IPS-18c (cell line): ENCODE measurements around the gene RPS6KA2.

Source experiments
- H3K4me3 ChIP-seq: 2 replicates; pipeline ENCODE4 v1.7.0; 2013; ENCODE audit warnings: low read depth, mild to moderate bottlenecking, low read length, moderate library complexity; ENCODE audit not compliant: insufficient read depth
- H3K9me3 ChIP-seq: one replicate; pipeline ENCODE4 v1.6.1; 2013; ENCODE audit warnings: mild to moderate bottlenecking, low read length, moderate library complexity; ENCODE audit not compliant: control insufficient read depth, insufficient read depth

Gene RPS6KA2

DNA sequence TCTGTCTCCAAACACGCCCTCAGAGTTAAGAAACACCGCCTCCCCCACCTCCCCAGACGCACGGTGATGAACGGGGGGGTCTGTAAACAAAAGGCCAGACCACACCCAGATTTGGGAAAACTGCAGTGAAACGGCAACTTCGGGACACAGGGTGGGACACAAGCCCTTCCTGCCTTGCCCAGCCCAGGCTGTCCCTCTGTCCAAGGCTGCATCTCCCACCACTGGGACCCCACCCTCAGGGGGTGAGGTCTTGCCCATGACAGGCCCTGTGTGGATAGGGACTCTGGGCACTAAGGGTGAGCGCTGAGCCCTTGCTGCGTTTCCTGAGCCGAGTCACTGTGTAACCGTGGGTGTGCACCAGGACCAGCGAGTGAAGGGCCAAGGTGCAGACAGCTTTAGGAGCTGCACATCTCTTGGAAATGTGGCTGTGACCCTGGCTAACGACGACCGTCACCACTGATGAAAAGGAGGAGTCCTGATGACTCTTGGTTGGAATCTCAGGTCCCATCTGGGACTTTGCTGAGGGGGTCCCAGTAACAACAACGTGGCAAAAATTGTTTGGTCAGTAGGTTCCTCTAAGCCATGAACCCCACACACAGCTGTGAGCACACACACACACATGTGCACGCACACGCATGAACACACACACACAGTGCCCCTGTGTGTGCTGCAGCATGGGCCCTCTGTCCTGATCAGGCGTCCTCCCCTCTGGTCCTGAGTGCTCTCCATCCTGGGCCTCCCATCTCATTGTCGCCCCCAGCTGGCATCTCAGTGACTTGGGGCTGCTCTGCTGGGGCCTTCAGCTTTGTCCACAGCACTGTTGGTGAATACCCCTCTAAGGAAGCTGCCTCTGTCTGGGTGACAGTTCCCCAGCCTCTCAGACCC, 141.2 kb downstream of the RPS6KA2 start:
- no peaks in the 10 kb centered on the region for H3K9me3 ChIP-seq
- H3K4me3 ChIP-seq, result no peak overlapping the region

DNA sequence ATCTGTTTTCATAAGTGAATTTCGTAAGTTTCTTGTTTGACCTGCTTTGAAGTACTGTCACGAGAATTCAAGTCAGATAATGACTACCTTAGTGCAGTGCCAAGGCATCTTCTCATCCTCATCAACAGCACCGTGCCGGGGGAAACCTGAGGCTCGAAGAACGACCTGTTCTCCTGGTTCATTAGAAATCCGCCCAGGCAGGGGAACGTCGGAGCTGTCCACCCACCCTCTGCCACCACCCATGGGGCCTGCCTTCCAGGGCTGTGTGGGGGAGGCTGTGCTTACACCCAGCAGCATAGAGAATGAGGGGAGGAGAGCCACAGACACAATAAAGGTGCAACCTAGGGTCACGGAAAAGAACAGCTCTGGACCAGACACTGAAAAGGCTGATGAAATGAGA, 142.2 kb downstream of the RPS6KA2 start:
- Histone ChIP-seq H3K4me3 (no peak overlapping the region), H3K9me3 (no peaks in the 10 kb centered on the region)

DNA sequence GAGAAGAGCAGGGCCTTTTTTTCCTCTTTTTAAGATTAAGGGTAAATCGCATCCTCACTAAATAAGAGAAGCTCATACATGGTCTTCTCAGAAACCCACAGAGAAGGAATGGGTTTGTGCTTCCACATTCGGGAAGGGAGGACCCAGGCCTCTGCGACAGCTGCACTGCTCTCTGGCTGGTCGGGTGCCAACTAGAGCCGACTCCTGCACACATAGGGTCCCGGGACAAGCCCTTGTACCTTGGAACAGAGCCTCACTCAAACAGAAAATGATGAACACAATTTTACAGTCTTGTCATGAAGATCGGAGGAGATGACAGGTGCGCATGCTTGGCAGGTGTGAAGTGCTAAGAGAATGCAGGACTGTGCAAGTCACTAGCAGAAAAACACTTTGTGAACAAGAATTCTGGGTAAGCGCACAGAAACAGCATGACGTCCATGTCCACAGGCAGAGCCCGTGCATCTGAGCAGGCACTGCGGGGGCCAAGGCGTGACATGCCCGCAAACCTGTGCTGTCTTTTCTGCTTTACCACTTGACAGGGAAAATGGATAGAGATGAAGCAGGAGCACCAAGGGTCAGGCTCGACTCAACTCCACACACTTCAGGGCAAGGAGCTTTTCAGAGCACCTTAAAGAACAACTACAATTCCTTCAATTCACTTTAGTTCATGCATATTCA, 143.3 kb downstream of the RPS6KA2 start:
- no peaks in the 10 kb centered on the region for H3K9me3 ChIP-seq

DNA sequence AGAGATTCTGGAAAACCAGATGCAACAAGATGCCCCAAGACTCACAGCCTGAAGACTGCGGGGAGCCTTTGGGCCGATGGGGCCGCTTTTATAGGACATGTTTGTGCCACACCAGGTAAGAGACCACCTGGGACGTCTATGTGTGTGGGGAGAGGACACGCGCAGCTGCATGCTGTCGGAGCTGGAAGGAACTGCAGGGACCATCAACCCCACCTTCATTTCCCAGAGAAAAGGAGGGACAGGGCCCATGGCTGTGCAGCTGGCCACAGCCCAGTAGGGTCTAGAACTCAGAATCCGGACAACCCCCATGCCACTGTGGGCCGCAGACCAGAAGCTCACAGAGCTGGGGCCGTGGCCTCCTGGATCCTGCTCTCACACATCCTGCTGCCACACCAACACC, 144.0 kb downstream of the RPS6KA2 start:
- no peaks in the 10 kb centered on the region for H3K9me3 ChIP-seq

More for the DNA sequence above, 143.3 kb downstream of the RPS6KA2 start:
- H3K4me3 ChIP-seq, result no peak overlapping the region

DNA sequence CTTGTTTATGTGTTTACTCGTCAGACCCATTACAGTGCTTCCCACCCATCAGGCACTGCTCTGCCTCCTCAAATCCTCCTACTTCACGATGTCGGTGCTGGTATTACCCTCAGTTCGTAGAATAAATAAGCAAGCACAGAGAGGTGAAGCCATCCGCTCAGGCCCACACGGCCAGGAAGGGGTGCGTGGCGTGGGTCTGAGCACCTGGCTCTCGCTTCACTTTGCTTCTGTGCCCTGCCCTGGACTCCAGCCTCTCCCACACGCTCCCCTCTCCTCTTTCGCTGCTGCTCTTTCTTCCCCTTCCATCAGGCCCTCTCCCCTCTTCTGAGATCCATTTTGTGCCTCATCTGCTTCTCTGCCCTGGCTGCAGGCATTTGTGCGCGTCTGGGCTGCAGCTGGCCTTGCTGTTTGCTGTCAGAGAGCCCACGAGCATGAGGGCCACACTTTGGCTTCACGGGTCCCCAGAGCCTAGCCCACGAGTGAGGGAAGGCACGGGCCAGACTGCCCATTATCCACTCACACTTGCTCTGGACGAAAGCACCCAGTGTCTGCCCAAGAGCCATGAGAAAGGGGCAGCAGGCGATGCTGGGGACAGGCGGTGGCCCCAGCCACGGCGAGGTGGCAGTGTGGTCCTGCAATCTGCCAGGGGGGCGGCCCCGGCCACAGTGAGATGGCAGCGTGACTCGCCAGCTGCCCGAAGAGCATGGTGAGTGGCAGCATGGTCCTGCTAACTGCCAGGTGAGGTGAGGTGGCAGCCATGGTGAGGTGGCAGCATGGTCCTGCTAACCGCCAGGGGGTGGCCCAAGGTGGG, 148.1 kb downstream of the RPS6KA2 start:
- no peak overlapping the region for H3K4me3 ChIP-seq
- no peaks in the 10 kb centered on the region for H3K9me3 ChIP-seq

More for the DNA sequence above, 144.0 kb downstream of the RPS6KA2 start:
- no peak overlapping the region for H3K4me3 ChIP-seq

DNA sequence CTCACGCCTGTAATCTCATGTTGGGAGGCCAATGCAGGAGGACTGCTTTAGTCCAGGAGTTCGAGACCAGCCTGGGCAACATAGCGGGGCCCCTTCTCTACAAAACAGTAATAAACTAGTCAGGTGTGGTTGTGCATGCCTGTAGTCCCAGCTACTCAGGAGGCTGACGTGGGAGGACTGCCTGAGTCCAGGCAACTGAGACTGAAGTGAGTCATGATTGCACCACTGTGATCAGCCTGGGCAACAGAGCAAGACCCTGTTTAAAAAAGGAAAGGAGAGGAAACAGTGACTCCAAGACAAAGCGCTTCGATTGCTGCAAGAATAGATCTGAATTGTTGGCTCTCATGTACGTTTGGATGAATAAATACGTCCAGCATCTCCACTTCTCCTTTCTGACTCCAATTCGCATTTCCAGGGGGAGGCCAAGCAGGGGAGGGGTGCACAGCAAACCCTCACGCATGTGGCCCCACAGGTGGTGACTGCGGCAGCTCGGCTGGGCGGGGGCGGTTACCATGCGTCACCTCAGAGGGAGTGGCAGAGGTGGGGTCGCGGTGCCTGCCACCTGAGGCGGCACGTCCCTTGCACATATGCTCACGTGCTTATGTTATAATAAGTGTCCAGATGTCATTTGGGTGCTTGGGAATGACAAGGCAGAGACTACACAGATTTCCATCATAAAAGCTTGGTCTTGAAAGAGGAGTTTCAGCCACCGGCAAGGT, 149.2 kb downstream of the RPS6KA2 start:
- Histone ChIP-seq H3K9me3 (no peaks in the 10 kb centered on the region), H3K4me3 (no peak overlapping the region)

DNA sequence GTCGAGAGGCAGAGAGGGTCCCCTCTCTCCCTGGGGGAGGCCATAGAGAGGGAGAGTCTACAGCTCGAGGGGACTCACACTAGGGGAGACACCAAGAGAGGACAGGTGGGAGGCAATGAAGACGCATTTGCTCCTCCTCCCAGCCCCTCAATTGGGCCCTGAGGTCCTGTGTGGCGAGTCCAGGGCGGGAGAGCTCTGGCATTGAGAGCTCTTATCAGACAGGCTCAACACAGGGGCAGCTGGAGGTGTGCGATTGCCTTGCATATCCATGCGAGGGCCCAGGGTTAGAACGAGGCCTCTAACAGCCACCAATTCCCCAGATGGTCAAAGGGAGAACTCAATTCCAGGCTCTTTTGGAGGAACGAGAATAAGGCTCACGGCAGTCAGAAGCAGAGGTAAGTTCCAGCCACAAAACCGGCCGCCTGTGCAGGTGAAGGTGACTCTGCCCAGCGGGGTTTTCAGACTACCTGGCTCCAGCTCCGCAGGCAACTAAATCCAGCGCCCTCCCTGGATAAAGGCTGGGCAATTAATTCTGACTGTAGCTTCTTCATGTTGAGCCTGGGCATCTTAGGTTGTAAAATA, 150.3 kb downstream of the RPS6KA2 start:
- H3K9me3 ChIP-seq, result no peaks in the 10 kb centered on the region
- H3K4me3 ChIP-seq, result no peak overlapping the region

DNA sequence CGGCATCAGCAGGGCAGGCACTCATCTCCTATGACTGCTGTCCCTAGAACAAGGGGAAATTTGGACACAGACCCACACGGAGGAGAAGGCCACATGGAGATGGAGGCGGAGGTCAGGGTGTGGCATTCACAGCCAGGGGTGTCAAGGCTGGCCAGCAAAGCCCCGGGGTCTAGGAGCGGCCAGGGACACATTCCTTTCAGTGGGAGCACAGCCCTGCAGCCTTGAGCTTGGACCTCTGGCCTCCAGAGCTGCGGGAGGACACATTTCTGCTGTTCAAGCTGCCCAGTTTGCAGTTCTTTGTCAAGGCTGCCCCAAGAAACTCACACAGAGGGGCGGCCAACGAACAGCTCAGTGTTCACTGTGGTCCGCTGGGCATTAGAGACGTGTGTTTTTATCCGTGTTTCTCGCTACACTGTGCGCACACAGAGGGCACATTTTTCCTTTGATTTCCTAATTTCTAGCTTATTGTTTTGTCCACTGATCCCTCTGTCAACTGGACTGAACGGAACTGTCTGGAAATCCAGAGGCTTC, 150.9 kb downstream of the RPS6KA2 start:
- Histone ChIP-seq H3K4me3 (no peak overlapping the region), H3K9me3 (no peaks in the 10 kb centered on the region)

DNA sequence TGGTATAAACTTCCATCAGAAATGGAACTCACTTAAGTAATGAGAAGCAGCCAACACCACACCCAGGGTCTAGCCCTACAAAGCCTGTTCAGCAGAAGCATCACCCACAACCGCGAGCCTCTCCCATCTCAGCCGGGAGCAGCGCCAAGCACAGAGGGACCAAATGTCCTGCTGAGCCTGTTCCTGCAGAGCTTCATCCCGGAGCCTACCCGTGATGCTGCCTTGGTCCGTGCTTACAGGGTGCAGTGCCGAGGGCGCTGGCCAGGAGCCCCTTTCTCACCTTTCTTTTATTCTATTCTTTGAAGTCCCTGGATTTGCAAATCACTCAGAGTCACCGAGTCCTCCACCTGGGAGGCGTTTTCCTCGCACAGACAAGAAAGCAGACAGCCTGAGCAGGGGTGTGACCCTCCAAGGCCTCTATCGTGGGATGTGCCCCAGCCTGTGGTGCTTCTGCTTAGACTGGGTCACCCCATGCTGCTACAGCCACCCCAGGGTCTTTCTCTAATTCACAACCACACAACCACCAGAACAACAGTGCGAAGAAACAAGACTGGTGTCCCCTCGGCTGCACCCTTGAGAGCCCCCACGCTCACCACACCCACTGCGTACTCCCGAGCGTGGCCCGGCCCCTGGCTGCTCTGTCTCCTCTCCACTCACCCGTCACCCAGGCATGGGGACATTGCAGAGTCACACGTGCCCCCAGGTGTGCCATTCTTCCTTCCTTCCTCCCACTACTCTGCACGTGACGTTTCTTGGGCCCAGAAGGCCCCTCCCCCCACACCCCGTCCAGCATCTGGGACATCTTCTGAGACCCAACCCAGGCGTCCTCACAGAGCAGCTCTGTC, 152.1 kb downstream of the RPS6KA2 start:
- H3K4me3 ChIP-seq, result no peak overlapping the region
- no peaks in the 10 kb centered on the region for H3K9me3 ChIP-seq

DNA sequence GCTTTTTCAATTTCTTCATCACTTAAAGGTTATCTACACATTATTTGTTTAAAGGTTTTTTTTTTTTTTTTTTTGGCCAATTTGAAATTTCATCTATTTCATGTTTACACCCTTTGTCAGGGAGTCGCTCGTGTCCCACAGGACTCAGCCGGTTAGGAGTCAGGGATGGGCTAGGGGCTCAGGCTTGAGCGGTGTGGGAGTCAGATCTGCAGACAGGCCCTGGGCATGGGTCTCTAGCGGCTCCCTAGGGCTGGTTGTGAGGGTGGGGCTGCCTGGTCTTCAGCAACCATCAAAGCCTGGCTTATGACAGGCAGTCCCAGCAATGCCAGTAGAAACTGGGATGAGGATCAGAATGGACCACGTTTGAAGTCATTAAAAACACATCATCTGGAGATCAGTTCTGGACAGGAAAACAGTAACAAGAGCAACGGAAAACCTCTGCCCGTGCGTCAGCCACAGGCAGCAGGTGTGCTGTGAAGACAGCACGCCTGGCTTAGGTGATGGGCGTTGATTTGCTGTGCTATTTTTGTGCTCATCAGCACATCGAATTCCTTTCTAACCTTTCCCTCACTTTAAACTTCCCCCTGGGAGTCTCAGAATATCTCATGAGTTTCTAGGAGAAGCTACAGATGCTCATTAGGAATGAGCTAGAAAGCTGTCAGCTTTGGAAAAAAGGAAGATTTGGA, 153.0 kb downstream of the RPS6KA2 start:
- H3K9me3 ChIP-seq, result no peaks in the 10 kb centered on the region
- H3K4me3 ChIP-seq, result no peak overlapping the region

DNA sequence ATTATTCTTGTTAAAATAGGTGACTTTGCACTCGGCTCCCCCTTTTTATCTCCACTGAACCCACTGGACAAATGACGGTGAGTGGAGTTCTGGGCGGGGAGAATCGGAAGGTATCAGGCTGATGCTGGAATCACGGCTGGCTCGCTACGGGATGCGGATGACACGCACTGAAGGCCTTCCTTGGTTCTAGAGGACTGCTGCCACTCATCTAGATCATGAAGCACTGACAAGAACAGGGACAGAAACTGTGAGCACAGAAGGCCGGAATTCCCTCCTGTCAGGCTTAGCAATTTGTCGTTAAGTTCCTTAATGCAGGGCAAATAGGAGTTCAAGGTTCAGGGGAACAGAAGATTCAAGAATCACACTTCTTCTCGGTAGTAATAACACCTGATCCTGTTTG, 154.4 kb downstream of the RPS6KA2 start:
- H3K4me3 ChIP-seq, result no peak overlapping the region
- no peaks in the 10 kb centered on the region for H3K9me3 ChIP-seq

DNA sequence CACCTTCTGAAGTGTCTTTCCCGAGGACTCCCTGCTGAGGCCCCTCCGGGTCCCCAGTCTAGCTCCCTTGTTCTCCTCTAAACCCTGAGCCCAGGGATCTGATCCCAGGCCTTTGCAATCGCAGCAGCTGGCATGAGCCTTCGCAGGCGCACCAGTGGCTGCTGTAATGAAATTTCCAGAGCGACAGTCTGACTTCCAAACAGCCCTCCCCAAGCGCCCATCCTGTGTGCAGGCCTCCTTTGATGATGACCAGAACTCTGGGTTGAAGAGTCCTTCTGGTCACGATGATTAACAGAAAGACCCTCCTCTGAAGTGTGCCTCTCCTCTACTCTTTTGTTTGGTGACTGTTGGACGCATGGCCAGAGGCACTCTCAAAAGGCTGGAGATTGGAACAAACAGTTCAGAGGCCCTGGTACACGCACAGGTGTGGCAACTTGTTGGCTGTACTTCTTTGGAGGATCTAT, 155.2 kb downstream of the RPS6KA2 start:
- H3K4me3 ChIP-seq, result no peak overlapping the region
- no peaks in the 10 kb centered on the region for H3K9me3 ChIP-seq

DNA sequence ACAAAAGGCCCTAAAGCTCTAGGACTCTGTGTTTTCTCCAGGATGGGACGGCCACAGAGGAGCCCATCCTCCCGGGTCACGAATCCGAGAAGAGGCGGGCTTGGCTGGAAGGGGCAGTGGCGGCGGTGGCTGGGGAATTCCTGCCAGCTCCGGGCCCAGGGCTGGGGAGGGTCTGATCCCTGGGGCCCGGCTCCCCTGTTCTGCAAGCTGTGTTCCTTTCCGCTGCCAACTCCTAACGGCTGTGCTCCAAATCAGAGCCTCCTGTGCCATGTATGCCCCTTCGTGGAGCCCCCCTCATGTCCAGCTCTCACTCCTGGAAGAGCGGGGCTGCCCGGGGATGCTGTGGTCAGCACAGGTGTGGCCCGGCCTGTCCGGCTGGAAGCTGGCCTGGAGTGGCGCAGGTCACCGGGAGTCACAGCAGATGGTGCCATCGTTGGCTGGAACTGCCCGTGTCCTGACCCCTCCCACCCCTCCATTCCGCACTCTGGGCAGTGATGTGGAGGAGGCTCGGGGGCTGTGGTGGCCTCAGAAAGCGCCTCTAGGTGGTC, 156.1 kb downstream of the RPS6KA2 start:
- no peak overlapping the region for H3K4me3 ChIP-seq
- no peaks in the 10 kb centered on the region for H3K9me3 ChIP-seq

DNA sequence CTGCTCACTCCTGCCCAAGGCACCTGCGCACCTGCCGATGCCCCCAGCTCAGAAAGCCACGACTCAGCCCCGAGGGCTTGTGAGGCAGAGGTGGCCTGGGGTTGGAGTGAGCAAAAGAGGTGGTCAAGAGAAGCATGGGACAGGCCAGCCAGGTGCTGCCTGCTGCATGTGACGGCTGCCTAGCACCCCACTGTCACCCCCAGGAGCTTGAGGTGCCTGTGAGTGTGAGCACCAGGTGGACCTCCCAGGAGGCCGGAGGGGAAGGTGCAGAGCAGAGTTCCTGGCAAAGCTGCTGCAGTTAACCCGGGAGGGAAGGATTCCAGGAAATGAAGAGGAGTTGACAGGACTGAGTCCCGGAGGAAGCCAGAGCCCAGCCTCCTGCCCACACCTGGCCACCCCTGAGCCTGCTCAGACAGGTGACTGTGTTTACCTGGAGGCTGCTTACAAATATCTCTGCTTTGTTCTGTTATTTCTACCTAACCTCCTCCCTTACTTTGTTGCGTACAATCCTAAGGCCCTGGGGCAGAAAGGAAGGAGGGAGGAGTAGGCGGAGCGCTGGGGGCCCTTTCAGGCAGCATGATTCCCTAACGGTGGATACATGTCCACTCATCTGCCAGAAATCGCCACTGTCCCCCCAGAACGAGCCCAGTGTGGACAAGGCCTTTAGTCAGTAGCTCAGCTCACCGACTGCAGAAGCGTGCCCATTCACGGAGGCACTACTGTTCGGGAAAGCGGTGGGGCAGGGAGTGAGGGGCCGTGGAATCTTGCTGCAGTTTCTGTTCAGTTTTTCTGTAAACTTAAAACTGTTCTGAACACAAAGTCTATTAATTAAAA, 156.8 kb downstream of the RPS6KA2 start:
- Histone ChIP-seq H3K9me3 (no peaks in the 10 kb centered on the region), H3K4me3 (no peak overlapping the region)
